Stimulated activated CD8-positive, alpha-beta memory T cell treated with anti-CD3 and anti-CD28 coated beads, Interleukin-4, amount 100 ng/mL, for 48 hours (primary cell): ENCODE data around the gene FNDC3A.
"Not testable (repeated sequence)": the region's sequence is repeated elsewhere in the genome, so short reads cannot be mapped to it uniquely, and the experiment has no call there.

Source experiments
- DNase-seq: peaks from one replicate; pipeline ENCODE4 v3.0.0-alpha.2; 2020

FNDC3A gene

DNA sequence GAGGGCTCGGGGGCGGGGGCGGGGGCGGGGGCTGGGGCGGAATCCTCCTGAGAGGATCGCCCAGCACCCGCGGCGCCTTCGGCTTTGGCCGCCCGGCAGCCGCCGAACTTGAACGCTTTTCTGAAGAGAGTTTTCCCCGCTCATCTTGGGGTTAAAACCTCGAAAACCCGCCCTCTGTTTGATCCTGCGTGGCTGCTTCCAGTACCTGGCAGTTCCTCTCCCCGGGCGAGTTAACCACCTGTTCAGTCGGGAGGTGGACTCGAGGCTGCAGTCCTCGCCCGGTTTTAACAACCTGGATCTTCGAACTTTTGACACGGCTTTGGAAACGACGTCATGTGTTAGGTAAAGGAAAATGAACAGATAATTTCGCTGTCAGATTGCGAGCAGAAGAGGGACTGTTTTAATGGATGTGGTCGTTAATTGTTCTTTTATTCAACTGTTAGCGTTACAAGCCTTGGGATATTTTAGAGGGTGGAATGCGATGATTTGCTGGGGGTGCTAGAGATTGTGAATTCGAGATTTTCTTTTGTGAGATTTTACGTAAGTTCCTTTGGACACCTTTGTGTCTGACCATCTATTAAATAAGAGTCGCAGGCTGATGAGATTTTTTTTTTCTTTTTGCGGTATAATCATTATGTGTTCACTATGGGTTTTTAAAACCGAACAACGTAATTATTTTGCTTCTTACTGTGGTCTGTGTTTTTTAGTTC is 1.0 kb downstream of the FNDC3A start:
- no peak for DNase-seq

- no peak for DNase-seq
These were observed 1.5 kb downstream of the FNDC3A start for GRCh38 chr13:48977286-48977625.

DNA sequence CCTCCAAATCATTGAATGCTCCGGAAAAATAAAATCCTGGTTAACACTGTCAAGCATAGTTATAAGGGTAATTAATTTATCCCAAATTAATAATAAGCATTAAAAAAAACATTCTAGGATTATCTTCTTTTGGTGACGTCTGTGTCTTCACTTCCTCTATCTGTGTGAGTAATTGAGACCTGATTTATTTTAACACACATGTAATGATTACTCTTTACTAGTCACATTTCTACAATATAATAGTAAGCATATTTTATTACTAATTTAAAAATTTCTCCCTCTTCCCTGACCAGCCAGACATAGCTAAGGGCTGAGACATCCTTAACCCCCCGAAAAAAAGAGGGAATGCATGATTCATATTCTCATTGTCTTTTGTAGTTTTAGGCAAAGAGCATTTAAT is 2.3 kb downstream of the FNDC3A start:
- no peak for DNase-seq

DNA sequence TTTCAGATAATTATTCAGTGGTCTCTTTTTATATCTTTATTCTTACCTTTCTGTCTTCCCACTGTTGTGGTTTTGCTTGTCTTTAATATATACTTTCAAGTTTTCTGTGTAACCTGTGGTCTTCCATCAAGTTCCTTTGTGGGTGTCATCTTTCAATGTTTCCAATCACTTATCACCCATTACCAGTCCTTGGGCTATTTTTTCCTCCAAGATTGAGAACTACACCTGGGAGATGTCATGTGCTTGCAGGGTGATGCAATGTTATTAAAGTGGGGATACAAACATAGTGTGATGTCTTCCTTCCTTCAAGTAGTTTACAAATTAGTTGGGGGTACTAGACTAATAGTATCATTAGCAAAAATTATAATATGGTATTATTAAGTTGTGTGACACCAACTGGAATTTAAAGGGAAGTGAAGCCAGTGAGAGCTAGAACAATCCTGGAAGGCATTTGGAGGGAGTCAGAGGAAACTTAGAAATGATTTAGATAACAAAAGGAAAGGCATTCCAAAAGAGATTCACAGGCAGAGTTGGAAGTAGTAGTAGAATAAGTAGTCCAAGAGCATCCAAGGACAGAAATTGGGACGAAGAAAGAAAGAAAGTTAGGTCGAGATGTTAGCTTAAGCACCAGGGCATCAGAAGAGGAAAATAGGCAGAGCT is 3.4 kb downstream of the FNDC3A start:
- no peak for DNase-seq

GRCh38 chr13:48979892-48980291 is 4.2 kb downstream of the FNDC3A start:
- no peak for DNase-seq

GRCh38 chr13:48983331-48983730 is 7.6 kb downstream of the FNDC3A start:
- no peak for DNase-seq

- no peak for DNase-seq
These were observed 10.0 kb downstream of the FNDC3A start for GRCh38 chr13:48985756-48986155.

- DNase-seq = no peak
These were observed 15.2 kb downstream of the FNDC3A start for GRCh38 chr13:48990900-48991299.

GRCh38 chr13:48993150-48993549 is 17.4 kb downstream of the FNDC3A start:
- DNase-seq = no peak

GRCh38 chr13:48994706-48995105 is 19.0 kb downstream of the FNDC3A start:
- DNase-seq = no peak

DNA sequence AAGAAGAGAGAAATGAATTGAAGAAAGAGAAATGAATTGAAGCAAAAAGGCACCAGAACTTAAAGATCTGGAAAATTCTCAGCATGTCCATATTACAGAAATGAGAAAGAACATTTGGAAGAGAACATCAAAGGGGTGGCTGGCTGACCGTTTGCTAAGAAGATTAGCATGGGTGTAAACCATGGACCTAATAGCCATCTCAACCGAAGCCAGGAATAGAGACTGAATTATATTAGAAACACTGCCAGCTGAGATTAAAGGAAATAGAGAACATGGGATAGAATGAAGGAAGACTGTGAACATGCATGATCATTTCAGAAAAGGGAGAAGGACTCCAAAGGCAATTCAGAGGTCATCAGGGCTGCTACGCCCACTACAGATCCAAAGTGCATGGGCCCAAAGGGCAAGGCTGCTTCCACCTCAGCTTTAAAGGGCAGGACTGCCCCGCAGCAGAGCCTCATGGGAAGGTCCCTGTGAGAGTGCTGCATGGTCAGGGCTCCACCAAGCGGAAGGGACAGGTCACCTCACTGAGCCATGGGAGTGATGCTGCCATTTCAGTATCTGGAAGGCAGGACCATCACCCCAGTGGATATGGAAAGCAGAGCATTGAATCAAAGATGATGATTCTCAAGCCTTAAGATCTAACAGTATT is 23.1 kb downstream of the FNDC3A start:
- DNase-seq = no peak

DNA sequence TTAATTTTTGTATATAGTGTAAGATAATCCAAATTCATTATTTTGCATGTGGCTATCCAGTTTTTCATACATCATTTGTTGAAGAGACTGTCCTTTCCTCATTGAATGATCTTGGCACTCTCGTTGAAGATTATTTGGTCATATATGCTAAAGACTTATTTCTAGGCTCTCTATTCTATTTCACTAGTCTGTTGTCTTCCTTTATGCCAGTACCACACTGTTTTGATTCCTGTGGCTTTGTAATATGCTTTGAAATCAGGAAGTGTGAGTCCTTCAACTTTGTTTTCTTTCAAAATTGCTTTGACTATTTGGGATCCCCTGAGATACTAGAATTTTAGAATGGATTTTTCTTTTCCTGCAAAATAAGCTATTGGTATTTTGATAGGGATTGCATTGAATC is 24.5 kb downstream of the FNDC3A start:
- no peak for DNase-seq

DNA sequence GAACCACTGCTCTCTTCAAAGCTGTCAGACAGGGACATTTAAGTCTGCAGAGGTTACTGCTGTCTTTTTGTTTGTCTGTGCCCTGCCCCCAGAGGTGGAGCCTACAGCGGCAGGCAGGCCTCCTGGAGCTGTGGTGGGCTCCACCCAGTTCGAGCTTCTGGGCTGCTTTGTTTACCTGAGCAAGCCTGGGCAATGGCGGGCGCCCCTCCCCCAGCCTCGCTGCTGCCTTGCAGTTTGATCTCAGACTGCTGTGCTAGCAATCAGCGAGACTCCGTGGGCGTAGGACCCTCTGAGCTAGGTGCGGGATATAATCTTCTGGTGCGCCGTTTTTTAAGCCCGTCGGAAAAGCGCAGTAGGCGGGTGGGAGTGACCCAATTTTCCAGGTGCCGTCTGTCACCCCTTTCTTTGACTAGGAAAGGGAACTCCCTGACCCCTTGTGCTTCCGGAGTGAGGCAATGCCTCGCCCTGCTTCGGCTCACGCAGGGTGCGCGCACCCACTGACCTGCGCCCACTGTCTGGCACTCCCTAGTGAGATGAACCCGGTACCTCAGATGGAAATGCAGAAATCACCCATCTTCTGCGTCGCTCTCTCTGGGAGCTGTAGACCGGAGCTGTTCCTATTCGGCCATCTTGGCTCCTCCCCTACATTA is 43.4 kb downstream of the FNDC3A start:
- not testable (repeated sequence) for DNase-seq

GRCh38 chr13:49020328-49020727 is 44.6 kb downstream of the FNDC3A start:
- no peak for DNase-seq

GRCh38 chr13:49020940-49021553 is 45.3 kb downstream of the FNDC3A start:
- no peak for DNase-seq

DNA sequence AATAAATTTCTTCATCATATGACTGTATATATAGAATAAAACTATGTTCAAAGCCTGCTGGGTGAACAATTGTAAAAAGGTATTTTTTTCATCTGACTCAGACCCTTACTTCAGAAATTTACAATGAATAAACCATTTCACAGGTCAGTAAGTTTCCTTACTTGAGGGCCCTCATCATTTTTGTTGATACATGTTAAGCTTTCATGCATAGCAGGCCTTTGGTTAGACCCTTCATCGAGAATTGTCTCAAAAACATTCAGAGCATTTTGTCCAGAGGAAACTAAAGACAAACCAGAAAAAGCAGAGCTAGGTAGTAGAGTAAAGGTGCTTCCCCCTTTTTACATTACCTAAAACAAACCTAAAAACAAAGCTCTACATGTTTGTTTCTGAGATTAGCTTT is 46.2 kb downstream of the FNDC3A start:
- no peak for DNase-seq

- no peak for DNase-seq
These were observed 46.9 kb downstream of the FNDC3A start for GRCh38 chr13:49022472-49023144.

GRCh38 chr13:49023431-49023830 is 47.7 kb downstream of the FNDC3A start:
- DNase-seq = no peak

DNA sequence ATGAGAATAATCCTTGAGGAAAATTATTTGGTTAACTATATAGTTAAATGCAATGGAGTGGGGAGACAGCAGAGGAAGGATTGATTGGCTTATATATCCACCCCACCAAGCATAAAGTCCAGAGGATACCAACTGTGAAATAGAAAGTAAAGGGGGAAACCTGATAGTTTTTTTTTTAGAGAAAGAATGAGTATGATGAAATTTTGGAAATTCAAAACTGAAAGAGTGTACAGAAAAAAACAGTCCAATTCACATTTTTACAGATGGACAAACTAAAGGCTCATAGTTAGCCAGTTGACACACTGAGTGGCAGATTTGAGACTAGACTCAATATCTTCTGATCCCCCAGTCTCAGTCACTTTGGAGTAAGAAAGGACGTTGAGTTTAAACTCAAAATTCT is 51.1 kb downstream of the FNDC3A start:
- no peak for DNase-seq

- no peak for DNase-seq
These were observed 53.9 kb downstream of the FNDC3A start for GRCh38 chr13:49029570-49029969.

DNA sequence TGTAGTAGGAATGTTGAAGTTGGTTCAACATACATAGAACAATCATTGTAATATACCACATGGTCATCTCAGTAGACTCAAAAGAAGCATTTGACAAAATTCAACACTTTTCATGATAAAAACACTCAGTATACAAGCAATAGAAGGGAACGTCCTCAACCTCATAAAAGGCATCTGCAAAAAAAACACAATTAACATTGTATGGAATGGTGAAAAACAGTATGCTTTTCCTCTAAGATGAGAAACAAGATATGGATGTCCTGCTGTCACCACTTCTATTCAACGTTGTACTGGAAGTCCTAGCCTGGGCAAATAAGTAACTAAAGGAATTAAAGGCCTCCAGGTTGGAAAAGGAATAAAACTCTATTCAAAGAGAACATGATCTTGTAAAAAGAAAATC is 54.5 kb downstream of the FNDC3A start:
- DNase-seq = no peak

GRCh38 chr13:49040872-49041271 is 65.2 kb downstream of the FNDC3A start:
- no peak for DNase-seq

- no peak for DNase-seq
These were observed 66.8 kb downstream of the FNDC3A start for GRCh38 chr13:49042476-49042875.
